Measurements from ENCODE around the gene MTAP.

MTAP gene

DNA sequence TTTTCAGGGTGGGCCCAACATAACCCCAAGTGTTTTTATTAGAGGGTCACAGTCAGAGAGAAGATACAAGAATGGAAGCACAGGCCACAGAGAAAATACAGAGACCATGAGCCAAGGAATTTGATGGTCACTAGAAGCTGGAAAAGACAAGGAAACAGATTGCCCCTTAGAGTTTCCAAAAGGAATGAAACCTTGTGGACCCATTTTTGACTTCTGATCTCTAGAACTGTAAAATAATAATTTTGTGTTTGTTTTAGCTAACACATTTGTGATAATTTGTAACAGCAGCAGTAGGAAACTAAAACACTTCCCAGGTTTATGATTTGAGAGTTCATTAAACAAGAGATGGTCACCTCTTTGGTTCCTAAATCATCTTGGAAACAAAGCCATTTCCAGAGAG, 169.9 kb downstream of the MTAP start:
- no peak for DNase-seq

DNA sequence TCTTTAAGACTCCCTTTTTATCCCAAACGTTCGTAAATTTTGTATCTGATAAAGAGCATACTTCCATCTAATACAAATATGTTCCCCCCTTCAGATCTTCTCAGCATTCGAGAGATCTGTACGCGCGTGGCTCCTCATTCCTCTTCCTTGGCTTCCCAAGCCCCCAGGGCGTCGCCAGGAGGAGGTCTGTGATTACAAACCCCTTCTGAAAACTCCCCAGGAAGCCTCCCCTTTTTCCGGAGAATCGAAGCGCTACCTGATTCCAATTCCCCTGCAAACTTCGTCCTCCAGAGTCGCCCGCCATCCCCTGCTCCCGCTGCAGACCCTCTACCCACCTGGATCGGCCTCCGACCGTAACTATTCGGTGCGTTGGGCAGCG, 171.9 kb downstream of the MTAP start:
- no peak for DNase-seq

DNA sequence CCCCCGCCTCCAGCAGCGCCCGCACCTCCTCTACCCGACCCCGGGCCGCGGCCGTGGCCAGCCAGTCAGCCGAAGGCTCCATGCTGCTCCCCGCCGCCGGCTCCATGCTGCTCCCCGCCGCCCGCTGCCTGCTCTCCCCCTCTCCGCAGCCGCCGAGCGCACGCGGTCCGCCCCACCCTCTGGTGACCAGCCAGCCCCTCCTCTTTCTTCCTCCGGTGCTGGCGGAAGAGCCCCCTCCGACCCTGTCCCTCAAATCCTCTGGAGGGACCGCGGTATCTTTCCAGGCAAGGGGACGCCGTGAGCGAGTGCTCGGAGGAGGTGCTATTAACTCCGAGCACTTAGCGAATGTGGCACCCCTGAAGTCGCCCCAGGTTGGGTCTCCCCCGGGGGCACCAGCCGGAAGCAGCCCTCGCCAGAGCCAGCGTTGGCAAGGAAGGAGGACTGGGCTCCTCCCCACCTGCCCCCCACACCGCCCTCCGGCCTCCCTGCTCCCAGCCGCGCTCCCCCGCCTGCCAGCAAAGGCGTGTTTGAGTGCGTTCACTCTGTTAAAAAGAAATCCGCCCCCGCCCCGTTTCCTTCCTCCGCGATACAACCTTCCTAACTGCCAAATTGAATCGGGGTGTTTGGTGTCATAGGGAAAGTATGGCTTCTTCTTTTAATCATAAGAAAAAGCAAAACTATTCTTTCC, 172.4 kb downstream of the MTAP start:
- peak; percentile 73 for DNase-seq

DNA sequence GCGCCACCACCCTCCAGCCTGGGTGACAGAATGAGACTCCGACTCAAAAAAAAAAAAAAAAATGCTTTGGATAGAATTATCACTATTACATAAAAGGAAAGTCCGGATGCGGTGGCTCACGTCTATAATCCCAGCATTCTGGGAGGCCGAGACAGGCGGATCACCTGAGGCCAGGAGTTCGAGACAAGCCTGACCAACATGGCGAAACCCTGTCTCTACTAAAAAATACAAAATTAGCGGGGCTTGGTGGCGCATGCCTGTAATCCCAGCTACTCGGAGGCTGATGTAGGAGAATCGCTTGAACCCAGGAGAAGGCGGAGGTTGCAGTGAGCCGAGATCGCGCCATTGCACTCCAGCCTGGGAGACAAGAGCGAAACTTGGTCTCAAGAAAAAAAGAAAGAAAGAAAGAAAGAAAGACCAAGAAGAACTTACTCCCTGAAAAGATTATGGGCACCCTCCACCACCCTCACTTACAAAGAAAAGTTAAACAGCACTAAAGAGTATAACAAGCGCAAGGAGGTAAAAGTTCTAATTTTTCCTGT, 174.0 kb downstream of the MTAP start:
- no peak for DNase-seq

DNA sequence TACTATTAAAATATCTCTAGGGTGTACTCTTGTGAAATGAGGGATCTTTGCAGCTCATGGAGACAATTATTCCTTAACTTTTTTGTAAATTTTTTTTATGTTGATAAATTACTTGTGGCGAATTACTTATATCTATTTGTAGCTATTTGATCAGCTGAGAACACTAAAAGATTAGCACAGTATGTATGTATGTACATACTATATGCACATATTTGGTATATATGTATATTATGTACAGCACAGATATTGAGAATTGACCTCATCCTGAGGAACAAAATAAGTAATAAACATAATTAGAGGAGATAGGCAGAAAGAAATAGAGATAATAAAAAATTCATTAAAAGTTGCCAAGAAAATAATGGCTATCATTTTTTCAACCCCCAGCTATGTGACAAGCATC, 180.0 kb downstream of the MTAP start:
- DNase-seq, result no peak

DNA sequence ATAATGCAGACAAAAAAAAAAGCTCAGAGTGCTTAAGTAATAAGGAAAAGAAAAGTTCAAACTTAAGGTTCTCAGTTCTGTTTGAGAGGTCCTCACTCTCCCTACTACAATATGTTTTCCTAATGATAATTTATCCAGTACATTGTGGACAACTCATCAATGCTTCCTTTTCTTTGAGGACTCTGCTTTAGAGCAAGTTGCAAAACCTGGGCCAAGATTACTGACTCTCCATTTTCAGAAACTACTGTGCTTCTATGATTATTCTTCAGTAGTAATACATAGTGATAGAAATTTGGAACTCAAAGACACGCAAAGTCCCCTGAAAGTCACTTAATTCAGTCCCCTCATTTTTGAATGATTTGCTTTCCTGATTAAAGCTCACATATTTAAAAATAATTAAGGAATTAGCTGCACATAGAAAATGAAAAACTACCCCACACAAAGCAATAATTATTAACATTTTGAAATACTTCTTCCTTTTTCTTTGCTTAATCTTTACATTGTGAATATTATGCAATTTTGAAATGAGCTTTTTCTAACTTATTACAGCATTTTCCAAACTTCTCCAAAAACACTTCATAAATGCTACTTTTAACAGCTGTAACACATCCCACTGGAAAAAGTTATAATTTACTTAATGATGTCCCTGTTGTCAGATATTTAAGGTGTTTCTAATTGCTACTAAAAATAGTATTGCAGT, 180.6 kb downstream of the MTAP start:
- DNase-seq, result no peak

DNA sequence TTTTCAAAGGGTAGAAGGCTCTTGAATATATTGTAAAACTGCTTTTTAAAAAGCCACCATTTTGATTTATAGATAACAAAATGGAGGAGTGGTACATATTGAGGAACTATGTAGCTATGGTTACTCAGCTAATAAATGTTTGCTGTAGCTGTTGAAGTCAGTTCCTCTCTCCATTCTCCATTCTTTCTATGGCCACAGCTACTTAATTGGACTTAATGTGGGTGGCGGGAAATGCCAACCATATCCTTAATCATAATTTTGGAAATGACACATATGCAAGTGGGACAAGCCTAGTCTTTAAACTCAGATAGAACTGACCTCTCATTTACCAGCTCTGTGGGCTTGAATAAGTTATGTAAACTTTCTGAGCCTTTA, 181.1 kb downstream of the MTAP start:
- DNase-seq, result no peak

DNA sequence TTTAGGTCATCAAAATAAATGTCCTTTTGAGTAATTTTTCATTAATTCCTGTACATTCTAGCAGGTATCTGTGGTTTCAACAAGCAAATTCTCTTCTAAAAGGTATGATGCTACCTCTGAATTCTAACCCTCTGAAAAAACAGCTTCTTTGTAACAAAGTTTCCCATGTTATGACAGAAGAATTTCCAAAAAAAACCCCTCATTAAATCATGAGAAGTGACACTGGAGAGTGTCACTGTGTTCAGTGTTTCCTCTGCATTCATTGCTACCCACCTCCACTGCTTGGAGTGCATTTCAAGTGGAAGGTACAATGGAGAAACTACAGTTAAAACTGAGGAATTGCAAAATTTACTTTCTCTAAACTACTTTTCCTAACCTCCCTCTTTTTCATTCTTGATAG, 181.7 kb downstream of the MTAP start:
- DNase-seq, result no peak

DNA sequence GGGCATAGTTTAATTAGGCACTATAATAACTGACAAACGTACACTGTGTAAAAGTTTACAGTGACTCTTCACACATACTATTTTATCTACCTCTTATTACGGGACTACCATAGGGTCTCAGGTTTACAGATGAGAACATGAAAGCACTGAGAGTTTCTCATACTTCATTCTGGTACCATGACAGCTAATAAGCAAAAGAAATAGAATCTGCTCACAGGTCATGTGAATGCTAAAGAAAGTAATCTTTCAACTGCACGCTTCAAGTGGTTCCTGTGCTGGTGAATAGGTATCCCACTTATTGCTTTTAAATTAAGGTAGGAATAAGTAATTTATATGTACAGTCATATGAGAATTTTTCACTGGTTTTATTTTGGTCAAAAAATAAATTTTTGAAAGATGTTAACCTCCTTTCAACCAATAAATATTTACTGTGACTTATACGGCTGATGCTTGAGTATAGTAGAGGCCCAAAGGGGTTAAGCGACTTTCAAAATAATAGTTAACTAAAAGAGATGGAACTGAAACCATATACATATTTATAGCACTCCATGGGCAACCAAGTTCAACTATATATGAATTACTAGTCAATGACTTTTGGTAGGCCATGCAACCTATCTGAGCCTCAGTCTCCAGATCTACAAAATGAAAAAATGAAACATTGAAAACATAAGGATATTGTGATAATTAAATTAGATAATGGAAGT, 183.7 kb downstream of the MTAP start:
- no peak for DNase-seq

Measured in activated CD8-positive, alpha-beta memory T cell treated with anti-CD3 and anti-CD28 coated beads for 24 hours (primary cell).